ENCODE data around the gene ZNF705A. TPM values are rescaled to one million over a fixed set of nuclear protein-coding genes. Genes with fewer than 3 reads are reported as not detected.

Gene ZNF705A
- not detected in 2 replicates for total RNA-seq

GRCh38 chr12:8156845-8157244 is at the start of gene ZNF705A:
Gene ZNF705A, plus strand, starts transcription at chr12:8157015. Its CDS starts 15,611 bp downstream, at chr12:8172626.

GRCh38 chr12:8123124-8123912 is 33.5 kb upstream of the ZNF705A start, which contains the start of gene CLEC4A:
Gene CLEC4A, plus strand, starts transcription at chr12:8123617. Its CDS starts 262 bp downstream, at chr12:8123879.

GRCh38 chr12:8226992-8227731 is 70.3 kb downstream of the ZNF705A start, which contains the start of gene FAM90A1:
Gene FAM90A1, minus strand, starts transcription at chr12:8227618. Its CDS starts 2,786 bp downstream, at chr12:8224832.

Other genes with a start within 250 kb of the ZNF705A start
- gene SLC2A3, start 220.8 kb upstream of the ZNF705A start, total RNA-seq: 129 and 132 TPM in 2 replicates
- 6.9 and 7.0 TPM in 2 replicates for gene FOXJ2, start 124.3 kb upstream of the ZNF705A start, total RNA-seq
- 0.11 and 0.12 TPM in 2 replicates for gene C3AR1, start 90.7 kb upstream of the ZNF705A start, total RNA-seq
- gene NECAP1, start 74.7 kb upstream of the ZNF705A start, total RNA-seq: 39.0 and 55.0 TPM in 2 replicates
- gene CLEC4A, start 33.4 kb upstream of the ZNF705A start, total RNA-seq: 0.33 and 0.50 TPM in 2 replicates
- gene FAM90A1, start 70.6 kb downstream of the ZNF705A start, total RNA-seq: 0.11 and 0.12 TPM in 2 replicates

Measured in uterine smooth muscle cell (primary cell).